Muscle of arm (tissue), 14 donors: ENCODE results near the gene ARMCX6. TPM values are rescaled to one million over a fixed set of nuclear protein-coding genes. Genes with fewer than 3 reads are reported as not detected.
"Not testable (repeated sequence)": the region's sequence is repeated elsewhere in the genome, so short reads cannot be mapped to it uniquely, and the experiment has no call there.

Experiments
- DNase-seq: peaks from one replicate; pipeline ENCODE4 v3.0.0-alpha.2; 2013
- long read RNA-seq, 11 donors: transcript quantifications; one replicate each; lab custom pipeline, GENCODE V29; 2026
- polyA plus RNA-seq, 12 donors: library from polyadenylated mRNA; unstranded; fragments of 120-200 nt; gene quantifications; one replicate each; pipeline ENCODE4 v1.2.1, GENCODE V29; 2013; ENCODE audit not compliant: insufficient read length in 12 of 12

Gene ARMCX6
- 100 to 1,000 TPM in 7 of 12 donors, 10 to 100 TPM in 4, not detected in 1; 82.7 to 127 (median 110) TPM for polyA plus RNA-seq
- long read RNA-seq, donor 1, transcript ARMCX6-201 (3 exons, 1,846 nt), result minor isoform, 5 of 22 reads
- long read RNA-seq, donor 1, transcript ARMCX6-206 (4 exons, 846 nt), result major isoform, 17 of 22 reads
- long read RNA-seq, donor 1, partial matches to known transcripts, result 0 of 22 reads
- long read RNA-seq, donor 1, other reads (novel, unspliced or antisense), result 0 of 22 reads
- long read RNA-seq, donor 2, transcript ARMCX6-206 (4 exons, 846 nt), result major isoform, 23 of 48 reads
- long read RNA-seq, donor 2, transcript ARMCX6-201 (3 exons, 1,846 nt), result minor isoform, 11 of 48 reads
- long read RNA-seq, donor 2, partial matches to known transcripts, result 13 of 48 reads
- long read RNA-seq, donor 2, other reads (novel, unspliced or antisense), result 0 of 48 reads
- long read RNA-seq, donor 3, transcript ARMCX6-206 (4 exons, 846 nt), result major isoform, 9 of 12 reads
- long read RNA-seq, donor 3, partial matches to known transcripts, result 0 of 12 reads
- long read RNA-seq, donor 3, other reads (novel, unspliced or antisense), result 0 of 12 reads
- long read RNA-seq, donor 4, transcript ARMCX6-206 (4 exons, 846 nt), result major isoform, 7 of 9 reads
- long read RNA-seq, donor 4, partial matches to known transcripts, result 0 of 9 reads
- long read RNA-seq, donor 4, other reads (novel, unspliced or antisense), result 0 of 9 reads
- long read RNA-seq, donor 5, transcript ARMCX6-201 (3 exons, 1,846 nt), result minor isoform, 15 of 43 reads
- long read RNA-seq, donor 5, transcript ARMCX6-206 (4 exons, 846 nt), result major isoform, 27 of 43 reads
- long read RNA-seq, donor 5, partial matches to known transcripts, result 0 of 43 reads
- long read RNA-seq, donor 5, other reads (novel, unspliced or antisense), result 0 of 43 reads
- long read RNA-seq, donor 6, transcript ARMCX6-206 (4 exons, 846 nt), result major isoform, 11 of 14 reads
- long read RNA-seq, donor 6, partial matches to known transcripts, result 0 of 14 reads
- long read RNA-seq, donor 6, other reads (novel, unspliced or antisense), result 0 of 14 reads
- long read RNA-seq, donor 7, transcript ARMCX6-206 (4 exons, 846 nt), result major isoform, 13 of 15 reads
- long read RNA-seq, donor 7, partial matches to known transcripts, result 0 of 15 reads
- long read RNA-seq, donor 7, other reads (novel, unspliced or antisense), result 0 of 15 reads
- long read RNA-seq, donor 8, transcript ARMCX6-206 (4 exons, 846 nt), result minor isoform, 14 of 173 reads
- long read RNA-seq, donor 8, transcript ARMCX6-201 (3 exons, 1,846 nt), result major isoform, 15 of 173 reads
- long read RNA-seq, donor 8, partial matches to known transcripts, result 92 of 173 reads
- long read RNA-seq, donor 8, other reads (novel, unspliced or antisense), result 51 of 173 reads
- long read RNA-seq, donor 9, transcript ARMCX6-206 (4 exons, 846 nt), result major isoform, 11 of 14 reads
- long read RNA-seq, donor 9, partial matches to known transcripts, result 0 of 14 reads
- long read RNA-seq, donor 9, other reads (novel, unspliced or antisense), result 0 of 14 reads
- long read RNA-seq, donor 10, transcript ARMCX6-201 (3 exons, 1,846 nt), result minor isoform, 12 of 135 reads
- long read RNA-seq, donor 10, transcript ARMCX6-206 (4 exons, 846 nt), result major isoform, 17 of 135 reads
- long read RNA-seq, donor 10, partial matches to known transcripts, result 59 of 135 reads
- long read RNA-seq, donor 10, other reads (novel, unspliced or antisense), result 46 of 135 reads
- long read RNA-seq, donor 11, transcript ARMCX6-206 (4 exons, 846 nt), result major isoform, 21 of 41 reads
- long read RNA-seq, donor 11, transcript ARMCX6-201 (3 exons, 1,846 nt), result minor isoform, 13 of 41 reads
- long read RNA-seq, donor 11, partial matches to known transcripts, result 0 of 41 reads
- long read RNA-seq, donor 11, other reads (novel, unspliced or antisense), result 5 of 41 reads

GRCh38 chrX:101617211-101618191 is at the start of gene ARMCX6:
Gene ARMCX6 (minus strand): TSS chrX:101618000. CDS start chrX:101616620, 1,380 bp downstream.
- peak; percentile 87 for DNase-seq

GRCh38 chrX:101659601-101660063 is 41.8 kb upstream of the ARMCX6 start, which contains the start of gene ARMCX2:
Gene ARMCX2 (minus strand): TSS chrX:101659850. CDS start chrX:101657588, 2,262 bp downstream.
- DNase-seq, result peak; percentile 76

- peak; percentile 66 for DNase-seq
Measured at GRCh38 chrX:101658661-101659491, 41.1 kb upstream of the ARMCX6 start.

- DNase-seq, result no peak
Measured at GRCh38 chrX:101657495-101657894, 39.7 kb upstream of the ARMCX6 start.

GRCh38 chrX:101656817-101657216 is 39.0 kb upstream of the ARMCX6 start:
- no peak for DNase-seq

GRCh38 chrX:101655534-101655933 is 37.7 kb upstream of the ARMCX6 start:
- DNase-seq, result no peak

GRCh38 chrX:101647716-101648115 is 29.9 kb upstream of the ARMCX6 start:
- DNase-seq, result not testable (repeated sequence)

GRCh38 chrX:101642093-101642492 is 24.3 kb upstream of the ARMCX6 start:
- DNase-seq, result no peak

GRCh38 chrX:101639583-101639982 is 21.8 kb upstream of the ARMCX6 start:
- DNase-seq, result no peak

GRCh38 chrX:101619364-101619763 is 1.6 kb upstream of the ARMCX6 start:
- DNase-seq, result no peak

GRCh38 chrX:101605728-101606127 is 12.1 kb downstream of the ARMCX6 start:
- no peak for DNase-seq

GRCh38 chrX:101605146-101605545 is 12.7 kb downstream of the ARMCX6 start:
- DNase-seq, result no peak

GRCh38 chrX:101602077-101602476 is 15.7 kb downstream of the ARMCX6 start:
- no peak for DNase-seq

- not testable (repeated sequence) for DNase-seq
Measured at GRCh38 chrX:101599592-101599991, 18.2 kb downstream of the ARMCX6 start.

- DNase-seq, result peak; percentile 61
Measured at GRCh38 chrX:101595739-101596419, 21.9 kb downstream of the ARMCX6 start.
